ENCODE results near the gene CCR5.

GRCh38 chr3:46349484-46350261 lies 21.1 kb upstream of the CCR5 start:
- TF ChIP-seq SP1 (IDR thresholded peaks at IDR 0.05; ENCODE audit: low read depth, low read length) (no peak), CTCF (IDR thresholded peaks at IDR 0.05; ENCODE audit: control extremely low read depth in 1 of 3, insufficient read depth in 1 of 3, low read depth in 1 of 3, low read length in 3 of 3) (no peak), RFX5 (IDR thresholded peaks at IDR 0.05; ENCODE audit: borderline replicate concordance, low read depth, low read length) (no peak)
